ENCODE data around the gene PIGQ.

Gene PIGQ

GRCh38 chr16:528111-529011 lies 41.4 kb upstream of the PIGQ start:
- peaks cover 17% of the 10 kb centered on the region for H3K4me1 ChIP-seq (ENCODE audit: control insufficient read depth, insufficient read depth, low read length)

GRCh38 chr16:529012-529575 lies 40.7 kb upstream of the PIGQ start:
- Histone ChIP-seq H3K27me3 (ENCODE audit: control insufficient read depth, insufficient read depth, low read length) (no peaks in the 10 kb centered on the region), H3K27ac (ENCODE audit: low read depth, low read length) (no peak overlapping the region), H3K4me3 (ENCODE audit: low read length) (peak overlapping the region; percentile 89), H3K4me1 (ENCODE audit: control insufficient read depth, insufficient read depth, low read length) (peaks cover 17% of the 10 kb centered on the region), H3K9ac (ENCODE audit: low read length) (peak overlapping the region; percentile 74), H3K36me3 (ENCODE audit: control insufficient read depth, insufficient read depth, low read length) (no peaks in the 10 kb centered on the region)

More at GRCh38 chr16:528111-529011, 41.4 kb upstream of the PIGQ start:
- no peaks in the 10 kb centered on the region for H3K36me3 ChIP-seq (ENCODE audit: control insufficient read depth, insufficient read depth, low read length)
- H3K27ac ChIP-seq (ENCODE audit: low read depth, low read length): peak overlapping the region; percentile 66
- H3K4me3 ChIP-seq (ENCODE audit: low read length): peak overlapping the region; percentile 89
- peak overlapping the region; percentile 74 for H3K9ac ChIP-seq (ENCODE audit: low read length)
- no peaks in the 10 kb centered on the region for H3K27me3 ChIP-seq (ENCODE audit: control insufficient read depth, insufficient read depth, low read length)

- Histone ChIP-seq H3K4me1 (ENCODE audit: control insufficient read depth, insufficient read depth, low read length) (peaks cover 17% of the 10 kb centered on the region), H3K9ac (ENCODE audit: low read length) (no peak overlapping the region), H3K36me3 (ENCODE audit: control insufficient read depth, insufficient read depth, low read length) (no peaks in the 10 kb centered on the region), H3K4me3 (ENCODE audit: low read length) (peak overlapping the region; percentile 89), H3K27ac (ENCODE audit: low read depth, low read length) (no peak overlapping the region), H3K27me3 (ENCODE audit: control insufficient read depth, insufficient read depth, low read length) (no peaks in the 10 kb centered on the region)
These were observed 39.5 kb upstream of the PIGQ start for GRCh38 chr16:530111-530817.

- H3K9ac ChIP-seq (ENCODE audit: low read length): no peak overlapping the region
- H3K36me3 ChIP-seq (ENCODE audit: control insufficient read depth, insufficient read depth, low read length): peaks cover under 1% of the 10 kb centered on the region
- no peak overlapping the region for H3K4me3 ChIP-seq (ENCODE audit: low read length)
- H3K4me1 ChIP-seq (ENCODE audit: control insufficient read depth, insufficient read depth, low read length): peaks cover 9% of the 10 kb centered on the region
- H3K27ac ChIP-seq (ENCODE audit: low read depth, low read length): no peak overlapping the region
- no peaks in the 10 kb centered on the region for H3K27me3 ChIP-seq (ENCODE audit: control insufficient read depth, insufficient read depth, low read length)
These were observed 38.2 kb upstream of the PIGQ start for GRCh38 chr16:531494-532125.

GRCh38 chr16:533391-534123 lies 36.2 kb upstream of the PIGQ start:
- Histone ChIP-seq H3K4me3 (ENCODE audit: low read length) (peak overlapping the region; percentile 1), H3K27ac (ENCODE audit: low read depth, low read length) (no peak overlapping the region), H3K9ac (ENCODE audit: low read length) (no peak overlapping the region), H3K4me1 (ENCODE audit: control insufficient read depth, insufficient read depth, low read length) (peaks cover 7% of the 10 kb centered on the region), H3K36me3 (ENCODE audit: control insufficient read depth, insufficient read depth, low read length) (peaks cover 7% of the 10 kb centered on the region), H3K27me3 (ENCODE audit: control insufficient read depth, insufficient read depth, low read length) (no peaks in the 10 kb centered on the region)

- H3K9ac ChIP-seq (ENCODE audit: low read length): no peak overlapping the region
- H3K27ac ChIP-seq (ENCODE audit: low read depth, low read length): no peak overlapping the region
- peaks cover 1% of the 10 kb centered on the region for H3K4me1 ChIP-seq (ENCODE audit: control insufficient read depth, insufficient read depth, low read length)
- H3K4me3 ChIP-seq (ENCODE audit: low read length): peak overlapping the region; percentile 48
- H3K36me3 ChIP-seq (ENCODE audit: control insufficient read depth, insufficient read depth, low read length): peaks cover 7% of the 10 kb centered on the region
- H3K27me3 ChIP-seq (ENCODE audit: control insufficient read depth, insufficient read depth, low read length): no peaks in the 10 kb centered on the region
These were observed 35.6 kb upstream of the PIGQ start for GRCh38 chr16:534135-534534.

- H3K27ac ChIP-seq (ENCODE audit: low read depth, low read length): no peak overlapping the region
- no peaks in the 10 kb centered on the region for H3K27me3 ChIP-seq (ENCODE audit: control insufficient read depth, insufficient read depth, low read length)
- H3K4me3 ChIP-seq (ENCODE audit: low read length): peak overlapping the region; percentile 48
- no peaks in the 10 kb centered on the region for H3K4me1 ChIP-seq (ENCODE audit: control insufficient read depth, insufficient read depth, low read length)
- no peak overlapping the region for H3K9ac ChIP-seq (ENCODE audit: low read length)
- H3K36me3 ChIP-seq (ENCODE audit: control insufficient read depth, insufficient read depth, low read length): peaks cover 7% of the 10 kb centered on the region
These were observed 34.8 kb upstream of the PIGQ start for GRCh38 chr16:534856-535445.

- no peak overlapping the region for H3K4me3 ChIP-seq (ENCODE audit: low read length)
- H3K27ac ChIP-seq (ENCODE audit: low read depth, low read length): no peak overlapping the region
- H3K4me1 ChIP-seq (ENCODE audit: control insufficient read depth, insufficient read depth, low read length): no peaks in the 10 kb centered on the region
- peaks cover 7% of the 10 kb centered on the region for H3K36me3 ChIP-seq (ENCODE audit: control insufficient read depth, insufficient read depth, low read length)
- no peaks in the 10 kb centered on the region for H3K27me3 ChIP-seq (ENCODE audit: control insufficient read depth, insufficient read depth, low read length)
- no peak overlapping the region for H3K9ac ChIP-seq (ENCODE audit: low read length)
These were observed 34.0 kb upstream of the PIGQ start for GRCh38 chr16:535446-536405.

GRCh38 chr16:536746-537145 lies 33.0 kb upstream of the PIGQ start:
- no peaks in the 10 kb centered on the region for H3K27me3 ChIP-seq (ENCODE audit: control insufficient read depth, insufficient read depth, low read length)
- H3K27ac ChIP-seq (ENCODE audit: low read depth, low read length): no peak overlapping the region
- peaks cover 7% of the 10 kb centered on the region for H3K36me3 ChIP-seq (ENCODE audit: control insufficient read depth, insufficient read depth, low read length)
- no peaks in the 10 kb centered on the region for H3K4me1 ChIP-seq (ENCODE audit: control insufficient read depth, insufficient read depth, low read length)
- no peak overlapping the region for H3K9ac ChIP-seq (ENCODE audit: low read length)
- H3K4me3 ChIP-seq (ENCODE audit: low read length): no peak overlapping the region

GRCh38 chr16:537415-538335 lies 32.1 kb upstream of the PIGQ start:
- H3K4me1 ChIP-seq (ENCODE audit: control insufficient read depth, insufficient read depth, low read length): no peaks in the 10 kb centered on the region
- no peak overlapping the region for H3K9ac ChIP-seq (ENCODE audit: low read length)
- H3K27ac ChIP-seq (ENCODE audit: low read depth, low read length): no peak overlapping the region
- H3K4me3 ChIP-seq (ENCODE audit: low read length): no peak overlapping the region
- H3K36me3 ChIP-seq (ENCODE audit: control insufficient read depth, insufficient read depth, low read length): peaks cover 7% of the 10 kb centered on the region
- no peaks in the 10 kb centered on the region for H3K27me3 ChIP-seq (ENCODE audit: control insufficient read depth, insufficient read depth, low read length)

Data from rectal smooth muscle tissue (tissue), 1 donor.